ENCODE data around the gene ARMC12.

DNA sequence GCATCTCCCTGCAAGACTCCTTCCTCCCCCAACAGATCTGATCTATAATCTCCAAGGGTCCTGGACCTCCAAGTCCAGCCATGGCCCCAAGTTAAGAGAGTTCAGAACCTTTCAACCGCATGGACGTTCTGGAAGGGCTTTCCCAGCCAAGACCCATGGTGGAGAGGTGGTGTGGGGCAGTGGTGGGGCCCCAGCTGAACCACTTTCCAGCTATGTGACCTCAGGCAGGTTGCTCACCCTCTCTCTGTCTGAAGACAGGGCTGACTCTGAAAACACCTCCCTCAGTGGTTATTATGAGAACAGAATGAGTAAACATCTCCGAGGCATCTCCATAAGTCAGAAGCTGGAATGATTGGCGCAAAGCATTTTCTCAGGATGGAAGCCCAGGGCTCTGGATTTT, 59.4 kb downstream of the ARMC12 start:
- TF ChIP-seq CTCF (IDR thresholded peaks at IDR 0.05) (no peak), POLR2A (IDR thresholded peaks at IDR 0.05) (no peak)

Data from heart left ventricle (tissue), 13 donors.